ENCODE results near the gene PIBF1. TPM values are rescaled to one million over a fixed set of nuclear protein-coding genes. Genes with fewer than 3 reads are reported as not detected.

The PIBF1 gene
- total RNA-seq, 3 donors from 2014 or later, result 18.5 to 24.6 (median 20.4) TPM

- intact Hi-C loops (cut with DNase I, micrococcal nuclease), result no loop called here
- no peak for ATAC-seq
- TF ChIP-seq CTCF (IDR thresholded peaks at IDR 0.05), result no peak
- no peak for DNase-seq
- H3K4me1 ChIP-seq (ENCODE audit: low read depth), result no peaks in the 10 kb centered on the region
- no peak overlapping the region for H3K4me3 ChIP-seq
- H3K36me3 ChIP-seq (ENCODE audit: low read depth), result no peaks in the 10 kb centered on the region
- no peaks in the 10 kb centered on the region for H3K9me3 ChIP-seq
These were observed 67.6 kb downstream of the PIBF1 start for GRCh38 chr13:72849571-72849970.

- Histone ChIP-seq H3K4me1 (ENCODE audit: low read depth) (no peaks in the 10 kb centered on the region), H3K9me3 (no peaks in the 10 kb centered on the region), H3K4me3 (no peak overlapping the region), H3K36me3 (ENCODE audit: low read depth) (no peaks in the 10 kb centered on the region)
- intact Hi-C loops (cut with DNase I, micrococcal nuclease), result no loop called here
- DNase-seq, result peak in 2 of 3 donors; percentile 30 to 51
- no peak for TF ChIP-seq CTCF (IDR thresholded peaks at IDR 0.05)
- ATAC-seq, result peak; percentile 29
These were observed 69.2 kb downstream of the PIBF1 start for GRCh38 chr13:72850959-72851677.

GRCh38 chr13:72851678-72852014 is 69.7 kb downstream of the PIBF1 start:
- ATAC-seq (no peak), DNase-seq (no peak)
- H3K4me1 ChIP-seq (ENCODE audit: low read depth), result no peaks in the 10 kb centered on the region
- intact Hi-C loops (cut with DNase I, micrococcal nuclease), result no loop called here
- H3K9me3 ChIP-seq, result no peaks in the 10 kb centered on the region
- no peak for TF ChIP-seq CTCF (IDR thresholded peaks at IDR 0.05)
- H3K36me3 ChIP-seq (ENCODE audit: low read depth), result no peaks in the 10 kb centered on the region
- H3K4me3 ChIP-seq, result no peak overlapping the region

- no peak overlapping the region for H3K4me3 ChIP-seq
- TF ChIP-seq CTCF (IDR thresholded peaks at IDR 0.05), result no peak
- intact Hi-C loops (cut with DNase I, micrococcal nuclease), result no loop called here
- no peak for DNase-seq
- H3K9me3 ChIP-seq, result no peaks in the 10 kb centered on the region
- no peaks in the 10 kb centered on the region for H3K4me1 ChIP-seq (ENCODE audit: low read depth)
- no peak for ATAC-seq
- no peaks in the 10 kb centered on the region for H3K36me3 ChIP-seq (ENCODE audit: low read depth)
These were observed 70.3 kb downstream of the PIBF1 start for GRCh38 chr13:72852207-72852606.

GRCh38 chr13:72853000-72853399 is 71.1 kb downstream of the PIBF1 start:
- DNase-seq (no peak), ATAC-seq (no peak)
- no peak for TF ChIP-seq CTCF (IDR thresholded peaks at IDR 0.05)
- no peaks in the 10 kb centered on the region for H3K36me3 ChIP-seq (ENCODE audit: low read depth)
- H3K4me1 ChIP-seq (ENCODE audit: low read depth), result no peaks in the 10 kb centered on the region
- H3K4me3 ChIP-seq, result no peak overlapping the region
- H3K9me3 ChIP-seq, result no peaks in the 10 kb centered on the region
- intact Hi-C loops (cut with DNase I, micrococcal nuclease), result no loop called here
